Chondrocyte (in vitro differentiated cells): ENCODE measurements around the gene MAP2K6. TPM values are rescaled to one million over a fixed set of nuclear protein-coding genes. Genes with fewer than 3 reads are reported as not detected.
A peak's percentile ranks its signal among the peaks of the same experiment; 100 is the strongest.

Experiments used
- DNase-seq: peaks from one replicate; pipeline ENCODE4 v3.0.0; 2021; ENCODE audit warnings: mixed read lengths, low spot score
- H3K27ac Mint-ChIP-seq: one replicate; pipeline ENCODE4 v1.8.0; 2021; ENCODE audit warnings: mild to moderate bottlenecking, moderate library complexity, mixed read lengths; ENCODE audit not compliant: unreplicated experiment
- H3K27me3 Mint-ChIP-seq: 2 replicates; pipeline ENCODE4 v1.8.0; 2021; ENCODE audit warnings: low read depth, mixed read lengths
- H3K36me3 Mint-ChIP-seq: 2 replicates; pipeline ENCODE4 v1.8.0; 2021; ENCODE audit warnings: low read depth, mixed read lengths
- H3K4me1 Mint-ChIP-seq: 2 replicates; pipeline ENCODE4 v1.8.0; 2021; ENCODE audit warnings: low read depth, mild to moderate bottlenecking, mixed read lengths
- H3K4me3 Mint-ChIP-seq: one replicate; pipeline ENCODE4 v1.8.0; 2021; ENCODE audit warnings: mild to moderate bottlenecking, moderate library complexity, mixed read lengths; ENCODE audit not compliant: unreplicated experiment
- H3K9me3 Mint-ChIP-seq: 2 replicates; pipeline ENCODE4 v1.8.0; 2021; ENCODE audit warnings: low read depth, mixed read lengths
- total RNA-seq: library from RNA; stranded (reverse); gene quantifications from 3 replicates; pipeline ENCODE4 v1.2.1, GENCODE V29; 2021
- TF ChIP-seq, protein P1 (sequence below): fragments of 200-600 bp; sonication (generic); IDR thresholded peaks from 2 replicates; pipeline ENCODE4 v1.5.0; 2021; ENCODE audit warnings: antibody characterized with exemption, mild to moderate bottlenecking, moderate library complexity

MAP2K6 gene
- total RNA-seq, 1 donor from 2014 or later = 0.75 TPM

DNA sequence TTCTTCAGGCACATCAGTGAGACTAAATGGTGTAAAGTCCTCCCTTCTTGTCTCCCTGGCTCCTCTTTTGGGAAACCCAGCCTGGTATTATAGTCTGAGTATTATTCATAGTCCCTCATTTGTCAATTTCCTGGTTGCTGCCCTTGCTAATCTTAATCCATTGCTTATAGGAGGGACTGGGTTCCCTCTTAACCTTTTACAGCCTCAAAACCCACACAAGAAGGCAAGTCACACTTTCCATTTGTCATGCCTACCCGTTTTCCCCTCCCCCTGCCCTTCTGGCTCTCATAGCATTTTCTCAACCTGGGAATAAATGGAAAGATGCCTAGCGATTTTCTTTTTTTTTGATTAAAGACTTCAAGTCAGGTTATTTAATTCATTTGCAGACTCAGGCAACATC, 124.8 kb downstream of the MAP2K6 start:
- no peaks in the 10 kb centered on the region for H3K36me3 Mint-ChIP-seq
- H3K4me3 Mint-ChIP-seq = no peak overlapping the region
- H3K27ac Mint-ChIP-seq = no peak overlapping the region
- no peak for DNase-seq
- H3K27me3 Mint-ChIP-seq = no peaks in the 10 kb centered on the region
- H3K9me3 Mint-ChIP-seq = no peaks in the 10 kb centered on the region
- H3K4me1 Mint-ChIP-seq = peaks cover 14% of the 10 kb centered on the region
- TF ChIP-seq, protein P1, sequence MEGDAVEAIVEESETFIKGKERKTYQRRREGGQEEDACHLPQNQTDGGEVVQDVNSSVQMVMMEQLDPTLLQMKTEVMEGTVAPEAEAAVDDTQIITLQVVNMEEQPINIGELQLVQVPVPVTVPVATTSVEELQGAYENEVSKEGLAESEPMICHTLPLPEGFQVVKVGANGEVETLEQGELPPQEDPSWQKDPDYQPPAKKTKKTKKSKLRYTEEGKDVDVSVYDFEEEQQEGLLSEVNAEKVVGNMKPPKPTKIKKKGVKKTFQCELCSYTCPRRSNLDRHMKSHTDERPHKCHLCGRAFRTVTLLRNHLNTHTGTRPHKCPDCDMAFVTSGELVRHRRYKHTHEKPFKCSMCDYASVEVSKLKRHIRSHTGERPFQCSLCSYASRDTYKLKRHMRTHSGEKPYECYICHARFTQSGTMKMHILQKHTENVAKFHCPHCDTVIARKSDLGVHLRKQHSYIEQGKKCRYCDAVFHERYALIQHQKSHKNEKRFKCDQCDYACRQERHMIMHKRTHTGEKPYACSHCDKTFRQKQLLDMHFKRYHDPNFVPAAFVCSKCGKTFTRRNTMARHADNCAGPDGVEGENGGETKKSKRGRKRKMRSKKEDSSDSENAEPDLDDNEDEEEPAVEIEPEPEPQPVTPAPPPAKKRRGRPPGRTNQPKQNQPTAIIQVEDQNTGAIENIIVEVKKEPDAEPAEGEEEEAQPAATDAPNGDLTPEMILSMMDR = no peak

DNA sequence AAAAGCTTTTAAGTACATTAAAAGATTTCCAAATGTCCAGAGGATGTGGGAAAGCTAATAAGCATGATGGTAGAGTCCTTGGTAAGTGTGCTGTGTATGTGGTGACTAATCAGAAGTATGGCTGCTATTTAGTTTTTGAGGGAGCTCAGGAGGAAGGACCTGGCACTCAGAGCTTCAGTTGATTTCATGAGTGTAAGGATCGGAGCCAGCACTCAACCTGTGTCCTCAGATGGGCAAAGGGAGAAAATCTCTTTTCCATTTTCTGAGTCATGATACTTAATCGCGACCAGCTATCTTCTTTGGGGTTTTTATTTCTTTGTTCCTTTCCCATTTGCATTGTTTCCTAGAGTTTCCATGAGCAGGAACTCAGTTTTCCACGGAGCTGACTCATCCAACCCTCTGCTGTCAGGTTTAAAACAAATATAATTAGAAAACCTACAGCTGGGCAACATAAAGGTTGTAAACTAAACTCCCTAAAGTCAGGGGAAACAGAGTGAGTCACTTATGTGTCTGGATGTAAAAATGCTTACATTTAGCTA, 125.4 kb downstream of the MAP2K6 start:
- TF ChIP-seq, protein P1 = no peak
- Mint-ChIP-seq H3K9me3 (no peaks in the 10 kb centered on the region), H3K27ac (peak overlapping the region; percentile 62), H3K4me3 (no peak overlapping the region), H3K4me1 (peaks cover 14% of the 10 kb centered on the region), H3K36me3 (no peaks in the 10 kb centered on the region), H3K27me3 (no peaks in the 10 kb centered on the region)
- no peak for DNase-seq

DNA sequence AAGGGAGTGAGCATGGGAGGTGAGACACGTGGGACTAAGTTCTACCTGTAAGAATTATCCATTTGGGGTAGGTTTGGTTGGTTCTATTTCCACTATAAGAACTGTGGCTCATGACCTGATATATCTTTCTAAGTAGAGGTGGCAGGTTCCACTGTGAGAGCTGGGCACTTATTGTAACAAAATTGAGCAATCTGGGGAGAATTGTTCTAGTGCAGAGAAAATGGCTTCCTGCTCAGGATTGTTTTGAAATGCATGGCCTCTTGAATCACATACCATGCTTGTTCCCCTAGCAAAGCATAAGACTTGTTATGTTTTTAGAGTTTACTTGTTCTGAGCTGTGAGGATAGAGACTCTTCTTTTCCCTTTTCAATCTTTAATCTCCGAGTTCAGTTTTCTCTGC, 125.9 kb downstream of the MAP2K6 start:
- Mint-ChIP-seq H3K27ac (no peak overlapping the region), H3K4me3 (no peak overlapping the region), H3K27me3 (no peaks in the 10 kb centered on the region), H3K4me1 (peaks cover 14% of the 10 kb centered on the region), H3K36me3 (no peaks in the 10 kb centered on the region), H3K9me3 (no peaks in the 10 kb centered on the region)
- no peak for DNase-seq
- TF ChIP-seq, protein P1 = no peak

DNA sequence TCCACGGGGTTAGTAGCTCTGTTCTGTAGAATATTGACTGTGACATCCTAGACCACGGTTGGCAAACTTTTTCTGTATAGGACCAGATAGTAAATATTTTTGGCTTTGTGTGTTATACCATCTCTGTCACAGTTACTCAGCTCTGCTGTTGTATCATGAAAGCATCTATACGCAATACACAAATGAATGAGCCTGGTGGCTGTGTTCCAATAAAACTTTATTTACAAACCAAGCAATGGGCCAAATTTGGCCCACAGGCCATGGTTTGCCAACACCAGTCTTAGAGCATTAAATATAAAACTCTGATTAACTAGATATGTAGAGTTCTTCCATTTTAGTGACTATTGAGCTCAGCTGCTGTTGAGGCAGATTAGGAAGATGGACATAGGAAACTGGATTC, 132.7 kb downstream of the MAP2K6 start:
- TF ChIP-seq, protein P1 = no peak
- H3K4me1 Mint-ChIP-seq = no peaks in the 10 kb centered on the region
- no peaks in the 10 kb centered on the region for H3K9me3 Mint-ChIP-seq
- no peaks in the 10 kb centered on the region for H3K36me3 Mint-ChIP-seq
- DNase-seq = no peak
- H3K27me3 Mint-ChIP-seq = no peaks in the 10 kb centered on the region
- H3K27ac Mint-ChIP-seq = no peak overlapping the region
- no peak overlapping the region for H3K4me3 Mint-ChIP-seq

DNA sequence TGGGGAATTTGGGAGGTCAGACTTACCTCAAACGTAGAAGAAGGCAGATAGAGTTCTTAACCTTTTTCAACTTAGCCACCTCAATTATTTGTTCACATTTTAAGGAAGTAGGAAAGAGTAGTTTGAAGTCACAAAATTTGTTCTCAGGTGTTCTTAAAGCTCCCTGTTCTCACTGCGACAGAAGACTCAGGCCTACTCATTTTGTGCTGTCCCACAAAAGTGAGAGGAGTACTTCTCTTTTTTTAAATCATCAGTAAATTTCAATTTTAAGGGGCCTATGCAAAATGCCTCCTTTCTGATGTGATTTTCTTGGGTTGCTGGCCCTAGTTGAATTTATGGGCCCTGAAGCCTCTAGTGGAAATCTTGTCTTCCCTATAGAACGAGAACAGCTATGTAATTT, 133.4 kb downstream of the MAP2K6 start:
- Mint-ChIP-seq H3K4me1 (no peaks in the 10 kb centered on the region), H3K36me3 (no peaks in the 10 kb centered on the region), H3K27ac (no peak overlapping the region), H3K27me3 (no peaks in the 10 kb centered on the region), H3K4me3 (no peak overlapping the region), H3K9me3 (peaks cover under 1% of the 10 kb centered on the region)
- no peak for DNase-seq
- TF ChIP-seq, protein P1 = no peak
